Measurements from ENCODE around the gene MYBPH. TPM values are rescaled to one million over a fixed set of nuclear protein-coding genes. Genes with fewer than 3 reads are reported as not detected.
A peak's percentile ranks its signal among the peaks of the same experiment; 100 is the strongest.

The MYBPH gene
- total RNA-seq, 4 donors from 2014 or later = 0.37 TPM; not detected in 3

DNA sequence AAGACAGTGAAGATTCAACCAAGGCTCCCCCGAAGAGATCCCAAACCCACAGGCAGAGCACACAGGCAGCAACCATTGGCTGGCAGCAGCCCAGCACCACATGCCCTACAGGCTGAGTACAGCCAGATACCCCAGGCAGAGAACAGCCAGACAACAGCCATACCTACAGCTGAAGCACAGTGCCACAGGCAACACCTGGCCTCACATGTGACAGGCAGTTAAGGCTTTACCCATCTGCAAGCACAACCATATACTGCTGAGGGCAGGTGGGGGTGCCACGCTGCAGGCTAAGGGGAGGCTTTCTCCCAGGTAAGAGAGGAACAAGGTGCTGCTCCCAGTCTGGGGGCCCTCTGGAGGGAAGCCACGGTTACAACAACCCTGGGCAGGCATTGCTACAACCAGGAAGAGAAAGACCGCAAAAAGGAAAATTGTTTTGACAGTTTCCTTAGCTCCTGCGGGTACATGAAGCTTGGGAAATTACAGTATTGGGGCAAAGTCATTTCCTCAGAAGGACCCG lies 41.6 kb upstream of the MYBPH start:
- no peak for ATAC-seq (ENCODE audit: low FRiP score)
- TF ChIP-seq, protein P1, sequence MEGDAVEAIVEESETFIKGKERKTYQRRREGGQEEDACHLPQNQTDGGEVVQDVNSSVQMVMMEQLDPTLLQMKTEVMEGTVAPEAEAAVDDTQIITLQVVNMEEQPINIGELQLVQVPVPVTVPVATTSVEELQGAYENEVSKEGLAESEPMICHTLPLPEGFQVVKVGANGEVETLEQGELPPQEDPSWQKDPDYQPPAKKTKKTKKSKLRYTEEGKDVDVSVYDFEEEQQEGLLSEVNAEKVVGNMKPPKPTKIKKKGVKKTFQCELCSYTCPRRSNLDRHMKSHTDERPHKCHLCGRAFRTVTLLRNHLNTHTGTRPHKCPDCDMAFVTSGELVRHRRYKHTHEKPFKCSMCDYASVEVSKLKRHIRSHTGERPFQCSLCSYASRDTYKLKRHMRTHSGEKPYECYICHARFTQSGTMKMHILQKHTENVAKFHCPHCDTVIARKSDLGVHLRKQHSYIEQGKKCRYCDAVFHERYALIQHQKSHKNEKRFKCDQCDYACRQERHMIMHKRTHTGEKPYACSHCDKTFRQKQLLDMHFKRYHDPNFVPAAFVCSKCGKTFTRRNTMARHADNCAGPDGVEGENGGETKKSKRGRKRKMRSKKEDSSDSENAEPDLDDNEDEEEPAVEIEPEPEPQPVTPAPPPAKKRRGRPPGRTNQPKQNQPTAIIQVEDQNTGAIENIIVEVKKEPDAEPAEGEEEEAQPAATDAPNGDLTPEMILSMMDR (IDR thresholded peaks at IDR 0.05) = no peak
- DNase-seq (ENCODE audit: low spot score) = no peak

DNA sequence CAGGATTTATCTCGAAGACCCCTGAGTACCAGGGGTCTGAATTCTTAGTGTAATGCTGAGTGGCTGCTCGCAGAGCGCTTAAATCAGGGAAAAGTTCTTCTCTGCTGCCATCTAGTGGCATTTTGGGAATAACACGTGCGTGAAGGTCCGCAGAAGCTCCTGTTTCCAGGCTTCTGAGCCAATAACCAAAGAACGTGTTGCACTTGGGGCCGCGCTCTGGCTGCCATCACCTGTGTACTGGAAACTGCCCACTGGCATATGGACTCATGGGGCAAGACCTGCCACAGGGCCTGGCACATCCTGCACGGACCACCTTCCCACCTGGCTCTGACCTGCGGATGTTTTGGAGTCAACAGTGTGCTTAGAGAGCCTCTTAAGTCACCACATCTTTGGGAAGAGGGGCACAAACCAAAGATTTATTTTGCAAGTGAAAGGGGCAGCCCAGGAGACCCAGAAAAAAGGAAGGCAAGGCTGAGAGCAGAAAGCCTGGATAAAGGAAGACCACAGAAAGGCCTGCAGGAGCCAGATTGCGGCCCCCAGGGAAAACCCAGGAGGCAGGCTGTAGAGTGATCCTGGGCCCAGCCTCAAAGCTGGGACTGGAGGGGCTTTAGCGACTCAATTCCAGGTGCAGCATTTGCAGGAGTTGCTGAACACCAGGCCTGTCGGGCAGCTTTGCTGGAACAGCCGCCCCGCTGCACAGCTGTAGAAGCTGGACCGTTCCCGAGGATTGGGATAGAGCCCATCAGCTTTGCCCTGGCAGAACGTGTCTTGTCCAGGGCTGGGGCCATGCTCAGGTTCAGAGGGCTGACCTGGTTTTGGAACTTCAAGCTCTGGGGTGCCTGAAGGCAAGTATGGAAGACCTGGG lies 40.9 kb upstream of the MYBPH start:
- ATAC-seq (ENCODE audit: low FRiP score) = no peak

DNA sequence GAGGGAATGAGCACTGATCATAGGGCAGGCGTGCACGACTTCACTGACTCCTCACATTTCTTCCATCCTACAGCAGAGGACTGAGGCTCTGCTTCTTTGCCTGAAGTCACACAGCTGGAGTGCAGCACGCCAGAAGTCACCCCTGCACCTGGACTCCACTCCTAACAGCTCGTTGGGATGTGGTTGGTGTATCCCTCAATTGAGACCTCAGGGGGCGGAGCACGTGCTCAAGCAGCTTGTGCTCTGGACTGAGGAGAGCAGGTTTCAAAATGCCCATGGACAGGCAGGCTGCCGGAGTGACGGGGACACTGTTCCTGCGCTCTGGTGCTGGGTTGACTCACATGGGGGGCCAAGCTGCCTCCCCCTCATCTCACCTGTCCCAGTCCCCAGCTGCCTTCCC lies 39.9 kb upstream of the MYBPH start:
- TF ChIP-seq, protein P1 (IDR thresholded peaks at IDR 0.05) = no peak
- ATAC-seq (ENCODE audit: low FRiP score) (no peak), DNase-seq (ENCODE audit: low spot score) (no peak)

More for the DNA sequence above, 40.9 kb upstream of the MYBPH start:
- TF ChIP-seq, protein P1 (IDR thresholded peaks at IDR 0.05) = peak in 1 of 3 donors; percentile 73
- DNase-seq (ENCODE audit: low spot score) = no peak

DNA sequence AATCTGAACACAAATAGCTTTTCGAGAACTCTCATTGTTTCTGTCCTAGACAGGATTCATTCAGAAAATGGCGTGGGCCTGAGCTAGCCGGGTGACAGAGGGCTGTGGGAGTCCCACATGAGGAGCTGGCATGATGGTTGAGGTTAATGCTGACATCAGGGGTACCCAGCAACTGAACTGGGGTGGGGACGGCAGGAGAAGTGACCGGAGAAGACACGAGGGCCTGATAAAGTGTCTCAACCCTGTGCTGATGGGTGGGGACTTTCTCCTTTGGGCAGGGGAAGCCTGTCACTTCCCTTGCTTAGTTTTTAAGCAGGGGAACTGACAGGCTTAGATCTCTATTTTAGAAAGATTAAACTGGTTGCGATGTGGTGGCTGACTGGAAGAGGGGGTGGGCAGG lies 39.2 kb upstream of the MYBPH start:
- ATAC-seq (ENCODE audit: low FRiP score) = no peak
- DNase-seq (ENCODE audit: low spot score) = no peak
- TF ChIP-seq, protein P1 (IDR thresholded peaks at IDR 0.05) = no peak

DNA sequence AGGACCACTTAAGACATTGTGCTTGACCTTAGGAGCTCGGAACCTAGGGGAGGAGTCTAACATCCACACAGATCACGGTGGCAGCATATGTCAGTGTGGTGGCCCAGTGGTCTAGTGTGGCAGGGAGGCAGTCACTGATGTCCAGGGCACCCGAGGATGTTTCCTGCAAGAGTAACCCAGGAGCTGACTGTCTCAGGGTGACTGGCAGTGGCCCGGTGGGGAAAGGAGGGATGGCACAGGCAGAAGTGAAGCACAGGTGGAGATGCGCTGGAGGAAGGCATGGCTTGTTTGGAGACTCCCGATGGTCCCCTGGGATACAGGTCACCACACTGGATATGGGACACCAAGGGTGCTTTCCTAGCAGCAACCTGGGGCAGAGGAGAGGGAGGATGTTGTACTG lies 37.5 kb upstream of the MYBPH start:
- TF ChIP-seq, protein P1 (IDR thresholded peaks at IDR 0.05) = no peak
- DNase-seq (ENCODE audit: low spot score) (no peak), ATAC-seq (ENCODE audit: low FRiP score) (no peak)

DNA sequence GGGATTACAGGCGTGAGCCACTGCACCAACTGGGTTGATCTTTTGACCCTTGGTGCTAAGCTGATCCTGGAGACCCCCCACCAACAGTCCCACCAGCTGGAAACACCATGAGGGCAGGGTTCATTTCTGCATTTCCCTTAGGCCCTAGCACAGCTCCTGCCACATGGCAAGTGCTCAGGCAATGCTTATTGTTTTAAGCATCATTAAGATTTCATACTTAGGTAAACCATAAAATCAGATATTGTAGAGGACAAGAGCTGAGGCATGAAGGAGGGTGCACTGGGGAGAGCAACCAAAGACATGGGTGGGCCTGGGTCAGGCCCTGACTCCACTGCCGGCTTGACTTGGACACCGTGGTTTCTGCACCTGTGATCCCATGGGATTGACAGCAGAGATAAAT lies 36.2 kb upstream of the MYBPH start:
- no peak for ATAC-seq (ENCODE audit: low FRiP score)
- no peak for DNase-seq (ENCODE audit: low spot score)
- TF ChIP-seq, protein P1 (IDR thresholded peaks at IDR 0.05) = no peak

DNA sequence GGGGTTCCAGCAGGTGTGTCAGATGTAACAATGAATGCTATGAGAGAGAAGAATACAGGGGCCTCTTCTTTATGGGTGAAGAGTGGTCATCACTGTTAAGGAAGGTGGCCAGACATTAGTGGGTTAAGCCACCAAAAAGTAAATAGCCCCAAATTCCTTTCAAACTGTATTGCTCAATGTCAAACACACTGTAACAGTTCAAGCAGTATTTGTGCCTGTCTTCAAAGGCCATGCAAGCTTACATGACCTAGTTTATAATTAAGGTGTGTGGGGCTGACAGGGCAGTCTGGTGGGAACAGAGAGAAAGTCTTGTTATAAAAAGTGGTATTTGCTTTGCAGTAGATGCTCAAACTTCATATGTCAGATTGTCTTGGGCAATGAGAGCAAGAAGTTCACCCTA lies 35.4 kb upstream of the MYBPH start:
- ATAC-seq (ENCODE audit: low FRiP score) (no peak), DNase-seq (ENCODE audit: low spot score) (no peak)
- TF ChIP-seq, protein P1 (IDR thresholded peaks at IDR 0.05) = no peak
